Stomach smooth muscle (tissue), 2 donors: ENCODE results near the gene BTBD9.

ENCODE experiments used
- H3K27ac ChIP-seq: one replicate; pipeline ENCODE4 v1.7.0; 2013; ENCODE audit warnings: mild to moderate bottlenecking, low read length, inconsistent platforms
- H3K27me3 ChIP-seq, 2 donors: one replicate each; pipeline ENCODE4 v1.7.0; 2013; ENCODE audit warnings: low read length in 2 of 2; ENCODE audit not compliant: insufficient read depth in 2 of 2, control insufficient read depth in 1 of 2
- H3K36me3 ChIP-seq, 2 donors: one replicate each; pipeline ENCODE4 v1.7.0; 2013; ENCODE audit warnings: low read length in 2 of 2; ENCODE audit not compliant: control insufficient read depth in 2 of 2, insufficient read depth in 2 of 2
- H3K4me1 ChIP-seq: one replicate; pipeline ENCODE4 v1.7.0; 2013; ENCODE audit warnings: low read length; ENCODE audit not compliant: control insufficient read depth, insufficient read depth
- H3K4me3 ChIP-seq, 2 donors: one replicate each; pipeline ENCODE4 v1.7.0; 2013; ENCODE audit warnings: low read length in 2 of 2
- H3K9ac ChIP-seq, 2 donors: one replicate each; pipeline ENCODE4 v1.7.0; 2013; ENCODE audit warnings: low read length in 2 of 2, mild to moderate bottlenecking in 1 of 2
- H3K9me3 ChIP-seq, 2 donors: one replicate each; pipeline ENCODE4 v1.7.0; 2013; ENCODE audit warnings: low read length in 2 of 2; ENCODE audit not compliant: control insufficient read depth in 2 of 2
- donor health status: healthy.
- donor health status: Pancreatic carcinoma.

Gene BTBD9

GRCh38 chr6:38151580-38152500 lies 487.9 kb downstream of the BTBD9 start:
- Histone ChIP-seq H3K4me3 (no peak overlapping the region), H3K27me3 (no peaks in the 10 kb centered on the region), H3K36me3 (peaks cover 7 to 10% of the 10 kb centered on the region in 2 donors)

DNA sequence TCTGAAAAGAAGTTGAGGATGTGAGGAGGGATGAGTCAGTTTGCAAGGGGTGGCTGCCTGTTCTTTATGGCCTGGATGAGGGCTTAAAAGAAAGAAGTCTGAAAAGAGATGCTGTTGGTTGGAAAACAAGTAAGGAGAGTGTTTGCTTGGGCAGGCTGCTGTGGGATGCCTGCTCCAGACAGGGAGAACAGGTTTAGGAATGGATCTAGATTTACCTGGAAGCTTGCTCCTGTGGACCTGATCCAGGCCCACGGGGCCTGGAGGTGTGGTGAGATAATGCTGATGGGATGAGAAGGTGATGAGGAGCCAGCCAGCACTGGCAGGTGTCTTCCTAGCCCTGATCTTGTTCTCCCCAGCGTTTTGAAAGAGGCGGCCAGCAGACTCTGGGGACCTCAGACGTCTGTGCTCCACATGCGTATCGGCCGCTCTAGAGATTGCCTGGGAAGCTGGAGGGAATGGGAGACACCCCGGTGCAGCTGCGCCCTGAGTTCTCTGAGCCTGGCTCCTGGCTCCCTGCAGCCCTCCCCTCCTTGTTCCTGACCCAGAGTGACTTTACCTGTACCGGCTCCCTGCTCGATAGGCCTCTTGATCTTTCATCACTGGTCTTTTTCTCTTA lies 488.9 kb downstream of the BTBD9 start:
- Histone ChIP-seq H3K4me3 (no peak overlapping the region), H3K36me3 (peaks cover 7 to 10% of the 10 kb centered on the region in 2 donors), H3K4me1 (peaks cover 14% of the 10 kb centered on the region), H3K9ac (no peak overlapping the region), H3K9me3 (no peaks in the 10 kb centered on the region), H3K27ac (no peak overlapping the region), H3K27me3 (no peaks in the 10 kb centered on the region)

More at GRCh38 chr6:38151580-38152500, 487.9 kb downstream of the BTBD9 start:
- Histone ChIP-seq H3K4me1 (peaks cover 14% of the 10 kb centered on the region), H3K9ac (no peak overlapping the region), H3K9me3 (no peaks in the 10 kb centered on the region), H3K27ac (no peak overlapping the region)

DNA sequence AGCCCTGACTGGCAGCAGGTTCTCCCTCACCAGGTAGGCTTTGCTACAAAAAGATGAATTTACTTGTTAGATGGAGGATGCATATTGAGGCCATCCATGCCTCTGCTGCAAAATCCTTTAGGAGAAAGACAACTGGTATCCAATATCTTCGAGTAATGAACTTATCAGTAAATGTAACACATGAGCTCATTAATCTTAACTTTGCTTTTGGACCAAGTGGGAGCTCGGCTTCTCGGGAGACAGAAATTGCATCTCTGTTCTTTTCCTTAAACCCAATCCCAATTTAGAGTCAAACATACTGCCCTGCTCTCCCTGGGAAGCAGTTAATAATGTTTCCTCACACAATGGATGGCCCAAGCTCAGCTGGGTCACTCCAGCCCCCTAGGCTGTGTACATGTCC lies 489.7 kb downstream of the BTBD9 start:
- no peaks in the 10 kb centered on the region for H3K27me3 ChIP-seq
- no peak overlapping the region for H3K9ac ChIP-seq
- peaks cover 11% of the 10 kb centered on the region for H3K4me1 ChIP-seq
- no peak overlapping the region for H3K4me3 ChIP-seq
- H3K36me3 ChIP-seq = peaks cover 7 to 10% of the 10 kb centered on the region in 2 donors
- no peaks in the 10 kb centered on the region for H3K9me3 ChIP-seq
- no peak overlapping the region for H3K27ac ChIP-seq

- peaks cover 10% of the 10 kb centered on the region for H3K4me1 ChIP-seq
- no peaks in the 10 kb centered on the region for H3K9me3 ChIP-seq
- H3K4me3 ChIP-seq = no peak overlapping the region
- H3K36me3 ChIP-seq = peaks cover 7 to 10% of the 10 kb centered on the region in 2 donors
- H3K27ac ChIP-seq = no peak overlapping the region
- H3K27me3 ChIP-seq = no peaks in the 10 kb centered on the region
- H3K9ac ChIP-seq = no peak overlapping the region
Measured at GRCh38 chr6:38149531-38149930, 490.2 kb downstream of the BTBD9 start.

DNA sequence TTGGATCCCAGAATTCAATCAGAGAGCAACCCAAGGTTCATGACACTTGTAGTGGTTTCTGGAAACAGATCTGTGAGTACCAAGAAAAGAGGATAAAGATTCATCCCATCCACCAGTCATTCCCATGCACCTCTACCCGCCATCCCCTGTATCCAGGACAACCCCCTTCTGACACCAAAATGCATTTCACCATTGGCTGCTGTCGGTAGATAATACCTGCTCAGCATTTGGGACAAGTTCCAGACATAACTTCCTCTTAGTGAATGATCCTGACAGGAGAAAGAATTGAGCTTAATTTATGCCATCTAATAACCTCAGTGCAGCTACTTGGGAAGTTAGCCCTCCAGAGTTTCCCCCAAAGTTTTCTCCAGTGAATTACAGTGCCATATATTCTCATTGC lies 491.1 kb downstream of the BTBD9 start:
- H3K36me3 ChIP-seq = peaks cover 7 to 10% of the 10 kb centered on the region in 2 donors
- no peak overlapping the region for H3K27ac ChIP-seq
- no peak overlapping the region for H3K9ac ChIP-seq
- H3K4me1 ChIP-seq = peaks cover 10% of the 10 kb centered on the region
- H3K9me3 ChIP-seq = no peaks in the 10 kb centered on the region
- H3K27me3 ChIP-seq = no peaks in the 10 kb centered on the region
- no peak overlapping the region for H3K4me3 ChIP-seq

- Histone ChIP-seq H3K36me3 (peaks cover 0 to 4% of the 10 kb centered on the region in 2 donors), H3K9me3 (no peaks in the 10 kb centered on the region), H3K9ac (no peak overlapping the region), H3K27ac (no peak overlapping the region), H3K4me1 (peaks cover 15% of the 10 kb centered on the region), H3K27me3 (no peaks in the 10 kb centered on the region), H3K4me3 (no peak overlapping the region)
Measured at GRCh38 chr6:38146734-38147027, 493.0 kb downstream of the BTBD9 start.

GRCh38 chr6:38146021-38146733 lies 493.6 kb downstream of the BTBD9 start:
- Histone ChIP-seq H3K27me3 (no peaks in the 10 kb centered on the region), H3K4me3 (no peak overlapping the region), H3K36me3 (peaks cover 0 to 4% of the 10 kb centered on the region in 2 donors), H3K4me1 (peaks cover 15% of the 10 kb centered on the region), H3K9me3 (no peaks in the 10 kb centered on the region), H3K9ac (no peak overlapping the region), H3K27ac (no peak overlapping the region)

DNA sequence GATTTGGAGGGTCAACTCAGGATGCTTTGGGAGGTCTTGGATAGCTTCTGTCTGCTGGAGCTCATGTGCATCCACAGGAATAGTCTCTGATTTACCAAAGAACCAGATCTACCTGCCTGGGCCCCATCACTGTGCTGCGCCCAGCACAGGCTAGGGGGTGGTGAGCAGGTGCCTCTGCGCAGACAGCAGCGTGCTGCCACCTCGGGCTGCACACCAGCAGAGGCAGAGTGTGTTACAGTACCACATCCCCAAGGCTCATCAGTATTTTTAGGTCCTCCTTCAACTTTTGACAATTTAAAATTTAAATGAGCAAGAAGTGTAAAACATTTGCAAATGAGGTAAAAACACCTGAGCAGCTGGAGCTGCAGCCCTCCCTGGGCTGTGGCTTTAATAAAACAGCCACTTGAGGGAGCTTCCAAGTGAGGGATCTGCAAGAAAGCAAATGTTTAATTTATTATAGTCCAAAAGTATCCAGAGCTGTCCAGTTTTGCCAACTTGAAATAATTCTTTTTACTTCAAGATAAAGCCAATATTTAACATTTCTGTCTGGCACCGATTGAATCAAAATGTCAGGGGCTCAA lies 495.3 kb downstream of the BTBD9 start:
- Histone ChIP-seq H3K9me3 (no peaks in the 10 kb centered on the region), H3K36me3 (peaks cover 0 to 4% of the 10 kb centered on the region in 2 donors), H3K9ac (no peak overlapping the region), H3K4me1 (peaks cover 11% of the 10 kb centered on the region), H3K27ac (no peak overlapping the region), H3K4me3 (no peak overlapping the region), H3K27me3 (no peaks in the 10 kb centered on the region)

DNA sequence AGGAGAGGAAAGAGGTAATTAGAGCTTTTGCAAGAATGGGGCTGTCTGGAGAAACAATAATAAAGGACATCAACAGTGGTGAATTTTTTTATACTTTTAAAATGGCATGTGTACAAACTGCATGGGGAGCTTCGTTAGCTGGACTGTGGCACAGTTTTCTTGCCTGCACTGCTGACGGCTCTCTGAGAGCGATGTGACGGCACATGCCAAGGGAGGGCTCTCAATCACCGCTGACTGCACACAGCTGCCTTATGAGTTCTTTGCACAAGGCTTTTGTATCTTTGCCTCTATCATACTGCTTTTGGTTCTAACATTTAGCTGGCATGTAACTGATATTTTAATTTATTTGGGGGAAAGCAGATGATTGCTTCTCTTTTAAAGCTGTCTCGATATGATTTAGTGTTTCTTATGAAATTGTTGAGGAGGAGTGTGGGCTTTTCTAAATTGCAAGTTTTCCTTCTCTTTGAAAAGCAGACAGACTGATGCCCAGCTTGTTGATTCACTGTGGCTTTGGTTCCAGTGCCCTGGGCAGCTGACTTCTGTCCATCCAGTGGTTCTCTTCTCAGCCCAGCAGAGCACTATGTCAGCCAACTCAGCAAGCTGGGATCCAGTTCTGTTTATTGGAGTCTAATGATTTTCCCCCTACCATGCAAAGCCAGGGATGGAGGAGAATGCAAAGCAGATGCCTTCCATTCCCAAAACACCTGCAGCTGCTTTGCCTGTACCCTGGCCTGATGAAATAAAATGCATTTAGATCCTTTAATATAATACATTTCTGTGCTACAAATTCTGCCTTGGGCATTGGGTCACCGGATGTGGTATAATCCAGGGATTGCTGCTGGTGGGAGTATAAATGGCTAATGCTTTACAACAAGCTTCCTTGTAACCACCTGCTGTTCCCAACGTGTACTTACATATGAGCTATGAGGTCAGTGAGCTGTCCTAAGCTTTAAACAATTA lies 496.3 kb downstream of the BTBD9 start:
- Histone ChIP-seq H3K27ac (no peak overlapping the region), H3K36me3 (peaks cover 0 to 1% of the 10 kb centered on the region in 2 donors), H3K27me3 (no peaks in the 10 kb centered on the region), H3K4me3 (no peak overlapping the region), H3K9me3 (no peaks in the 10 kb centered on the region), H3K9ac (no peak overlapping the region), H3K4me1 (peaks cover 5% of the 10 kb centered on the region)
